Fibroblast of lung (primary cell): ENCODE measurements around the gene GAB1. TPM values are rescaled to one million over a fixed set of nuclear protein-coding genes. Genes with fewer than 3 reads are reported as not detected.

Experiments used
- DNase-seq, 2 donors: peaks; one replicate each; pipeline versions ENCODE4 v3.0.0 to v3.0.0-alpha.2; 2010; ENCODE audit warnings: low read depth in 2 of 2
- H2AFZ ChIP-seq: 2 replicates; pipeline ENCODE4 v1.5.1; 2012; ENCODE audit warnings: low read length, control low read depth, inconsistent platforms
- H3K27ac ChIP-seq: 2 replicates; pipeline ENCODE4 v1.5.1; 2011; ENCODE audit warnings: low read length, control low read depth; ENCODE audit not compliant: insufficient read depth
- H3K27me3 ChIP-seq: 2 replicates; pipeline ENCODE4 v1.5.1; 2011; ENCODE audit warnings: mild to moderate bottlenecking, low read length; ENCODE audit not compliant: control insufficient read depth, insufficient read depth
- H3K36me3 ChIP-seq: 2 replicates; pipeline ENCODE4 v1.5.1; 2011; ENCODE audit warnings: low read length; ENCODE audit not compliant: control insufficient read depth, insufficient read depth
- H3K4me1 ChIP-seq: 2 replicates; pipeline ENCODE4 v1.5.1; 2011; ENCODE audit warnings: low read length; ENCODE audit not compliant: control insufficient read depth, insufficient read depth; ENCODE audit errors: extremely low read depth
- H3K4me2 ChIP-seq: 2 replicates; pipeline ENCODE4 v1.5.1; 2011; ENCODE audit warnings: low read length, control low read depth; ENCODE audit not compliant: insufficient read depth; ENCODE audit errors: extremely low read depth
- H3K4me3 ChIP-seq, 4 experiments: fragments of 200-600 bp in 1 of 4; sonication (generic) in 1 of 4; replicated peaks in 1 of 4; 2 replicates each; pipeline ENCODE4 v1.5.1; 2011 to 2016; ENCODE audit warnings: low read length in 4 of 4, low read depth in 3 of 4, mild to moderate bottlenecking in 3 of 4, control low read depth in 2 of 4, inconsistent platforms in 1 of 4, mixed read lengths in 1 of 4; ENCODE audit not compliant: insufficient read depth in 1 of 4; ENCODE audit errors: control extremely low read depth in 1 of 4
- H3K79me2 ChIP-seq: 2 replicates; pipeline ENCODE4 v1.5.1; 2012; ENCODE audit warnings: mild to moderate bottlenecking, low read length, inconsistent platforms; ENCODE audit not compliant: control insufficient read depth, insufficient read depth
- H3K9ac ChIP-seq: 2 replicates; pipeline ENCODE4 v1.5.1; 2011; ENCODE audit warnings: mild to moderate bottlenecking, low read length, control low read depth; ENCODE audit not compliant: insufficient read depth
- H3K9me3 ChIP-seq: 2 replicates; pipeline ENCODE4 v1.5.1; 2012; ENCODE audit warnings: low read depth, low read length; ENCODE audit not compliant: control insufficient read depth, insufficient read depth
- H4K20me1 ChIP-seq: 2 replicates; pipeline ENCODE4 v1.5.1; 2011; ENCODE audit warnings: low read length; ENCODE audit not compliant: control insufficient read depth, insufficient read depth; ENCODE audit errors: extremely low read depth
- EZH2 ChIP-seq: IDR thresholded peaks from 2 replicates; pipeline ENCODE4 v1.5.1; 2012; ENCODE audit warnings: low read length, control low read depth, mild to moderate bottlenecking; ENCODE audit errors: missing control alignments
- polyA plus RNA-seq, 2 donors: library from polyadenylated mRNA; depleted of rRNA in 1 of 2; stranded (reverse) in 1 of 2; unstranded in 1 of 2; fragments of >200 nt; gene quantifications; 2 replicates each; pipeline ENCODE4 v1.2.1, GENCODE V29; 2011 to 2012; ENCODE audit warnings: missing spikeins in 1 of 2
- total RNA-seq: library from RNA; depleted of rRNA; stranded (reverse); fragments of >200 nt; gene quantifications from 2 replicates; pipeline ENCODE4 v1.2.1, GENCODE V29; 2014
- TF ChIP-seq, protein P1 (sequence below), 2 donors: IDR thresholded peaks in 1 of 2; conservative IDR thresholded peaks in 1 of 2; 1 replicate in 1 of 2; 2 replicates in 1 of 2; pipeline ENCODE4 v1.5.1; 2011 to 2012; ENCODE audit warnings: low read length in 2 of 2, control low read depth in 1 of 2, inconsistent platforms in 1 of 2, low read depth in 1 of 2, mild to moderate bottlenecking in 1 of 2

Gene GAB1
- total and polyA plus RNA-seq, 2 donors (not counting 1 experiment from before 2014, with no cell fraction given), result 10.6 to 18.0 TPM

DNA sequence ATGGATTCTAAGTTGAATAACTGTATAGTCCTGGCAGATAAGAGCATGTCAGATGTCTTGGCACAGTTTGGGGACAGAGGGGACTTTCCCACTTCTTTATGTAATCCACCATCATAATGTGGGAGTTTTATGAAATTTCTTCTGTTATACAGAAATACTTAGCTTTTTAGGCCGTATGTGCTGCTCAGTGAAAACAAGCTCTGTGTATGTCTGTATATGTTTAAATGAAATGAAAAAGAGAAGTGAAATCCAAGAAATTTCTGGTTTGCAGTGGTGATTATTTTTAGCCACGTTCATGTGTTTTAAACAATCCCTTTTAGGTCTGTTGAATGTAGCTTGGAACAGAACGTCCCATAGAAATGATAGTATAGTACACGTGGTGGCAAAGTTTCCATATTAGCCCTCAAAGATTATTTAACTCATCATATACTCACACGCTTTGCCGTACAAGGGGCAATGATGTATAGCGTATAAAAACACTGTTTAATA, 41.0 kb downstream of the GAB1 start:
- H3K27me3 ChIP-seq, result no peaks in the 10 kb centered on the region
- no peaks in the 10 kb centered on the region for H4K20me1 ChIP-seq
- TF ChIP-seq EZH2, result no peak
- TF ChIP-seq, protein P1, sequence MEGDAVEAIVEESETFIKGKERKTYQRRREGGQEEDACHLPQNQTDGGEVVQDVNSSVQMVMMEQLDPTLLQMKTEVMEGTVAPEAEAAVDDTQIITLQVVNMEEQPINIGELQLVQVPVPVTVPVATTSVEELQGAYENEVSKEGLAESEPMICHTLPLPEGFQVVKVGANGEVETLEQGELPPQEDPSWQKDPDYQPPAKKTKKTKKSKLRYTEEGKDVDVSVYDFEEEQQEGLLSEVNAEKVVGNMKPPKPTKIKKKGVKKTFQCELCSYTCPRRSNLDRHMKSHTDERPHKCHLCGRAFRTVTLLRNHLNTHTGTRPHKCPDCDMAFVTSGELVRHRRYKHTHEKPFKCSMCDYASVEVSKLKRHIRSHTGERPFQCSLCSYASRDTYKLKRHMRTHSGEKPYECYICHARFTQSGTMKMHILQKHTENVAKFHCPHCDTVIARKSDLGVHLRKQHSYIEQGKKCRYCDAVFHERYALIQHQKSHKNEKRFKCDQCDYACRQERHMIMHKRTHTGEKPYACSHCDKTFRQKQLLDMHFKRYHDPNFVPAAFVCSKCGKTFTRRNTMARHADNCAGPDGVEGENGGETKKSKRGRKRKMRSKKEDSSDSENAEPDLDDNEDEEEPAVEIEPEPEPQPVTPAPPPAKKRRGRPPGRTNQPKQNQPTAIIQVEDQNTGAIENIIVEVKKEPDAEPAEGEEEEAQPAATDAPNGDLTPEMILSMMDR (conservative IDR thresholded peaks at IDR 0.05 in 1 of 2, IDR thresholded peaks at IDR 0.05 in 1 of 2; ENCODE audit: low read depth in 1 of 2, low read length in 2 of 2), result no peak
- no peaks in the 10 kb centered on the region for H3K36me3 ChIP-seq
- H3K9ac ChIP-seq, result no peak overlapping the region
- H3K4me3 ChIP-seq, result no peak overlapping the region
- H3K79me2 ChIP-seq, result peaks cover 9% of the 10 kb centered on the region
- no peak for DNase-seq
- H3K9me3 ChIP-seq, result no peaks in the 10 kb centered on the region
- no peak overlapping the region for H3K4me2 ChIP-seq
- no peak overlapping the region for H2AFZ ChIP-seq
- H3K27ac ChIP-seq, result no peak overlapping the region
- peaks cover 2% of the 10 kb centered on the region for H3K4me1 ChIP-seq

- DNase-seq, result peak in 1 of 2 donors; percentile 70
- H3K4me2 ChIP-seq, result no peak overlapping the region
- no peak overlapping the region for H3K27ac ChIP-seq
- H3K79me2 ChIP-seq, result peaks cover 22% of the 10 kb centered on the region
- no peaks in the 10 kb centered on the region for H3K9me3 ChIP-seq
- H3K27me3 ChIP-seq, result no peaks in the 10 kb centered on the region
- H3K4me1 ChIP-seq, result peaks cover 2% of the 10 kb centered on the region
- H4K20me1 ChIP-seq, result no peaks in the 10 kb centered on the region
- TF ChIP-seq, protein P1 (conservative IDR thresholded peaks at IDR 0.05 in 1 of 2, IDR thresholded peaks at IDR 0.05 in 1 of 2; ENCODE audit: low read depth in 1 of 2, low read length in 2 of 2), result no peak
- TF ChIP-seq EZH2, result no peak
- H3K36me3 ChIP-seq, result no peaks in the 10 kb centered on the region
- no peak overlapping the region for H3K9ac ChIP-seq
- no peak overlapping the region for H2AFZ ChIP-seq
- H3K4me3 ChIP-seq, result no peak overlapping the region
Observed at GRCh38 chr4:143380629-143381028, 44.0 kb downstream of the GAB1 start.

- H3K9me3 ChIP-seq, result no peaks in the 10 kb centered on the region
- peak overlapping the region in 2 of 4 experiments; percentile 15 to 26 for H3K4me3 ChIP-seq
- H3K4me2 ChIP-seq, result peak overlapping the region; percentile 89
- H3K79me2 ChIP-seq, result peaks cover 22% of the 10 kb centered on the region
- TF ChIP-seq EZH2, result no peak
- TF ChIP-seq, protein P1 (conservative IDR thresholded peaks at IDR 0.05 in 1 of 2, IDR thresholded peaks at IDR 0.05 in 1 of 2; ENCODE audit: low read depth in 1 of 2, low read length in 2 of 2), result no peak
- peak; percentile 88 to 93 for DNase-seq
- H4K20me1 ChIP-seq, result no peaks in the 10 kb centered on the region
- H3K36me3 ChIP-seq, result no peaks in the 10 kb centered on the region
- no peaks in the 10 kb centered on the region for H3K27me3 ChIP-seq
- no peak overlapping the region for H2AFZ ChIP-seq
- H3K4me1 ChIP-seq, result peaks cover 2% of the 10 kb centered on the region
- H3K27ac ChIP-seq, result peak overlapping the region; percentile 32
- H3K9ac ChIP-seq, result no peak overlapping the region
Observed at GRCh38 chr4:143381189-143382118, 44.8 kb downstream of the GAB1 start.
